Measurements from ENCODE around the gene CNTNAP5. TPM values are rescaled to one million over a fixed set of nuclear protein-coding genes. Genes with fewer than 3 reads are reported as not detected.

CNTNAP5 gene
- total and polyA plus RNA-seq, 9 of the 15 experiments (the other 6 are each of a cell fraction or from before 2014, with no cell fraction given), result not detected

DNA sequence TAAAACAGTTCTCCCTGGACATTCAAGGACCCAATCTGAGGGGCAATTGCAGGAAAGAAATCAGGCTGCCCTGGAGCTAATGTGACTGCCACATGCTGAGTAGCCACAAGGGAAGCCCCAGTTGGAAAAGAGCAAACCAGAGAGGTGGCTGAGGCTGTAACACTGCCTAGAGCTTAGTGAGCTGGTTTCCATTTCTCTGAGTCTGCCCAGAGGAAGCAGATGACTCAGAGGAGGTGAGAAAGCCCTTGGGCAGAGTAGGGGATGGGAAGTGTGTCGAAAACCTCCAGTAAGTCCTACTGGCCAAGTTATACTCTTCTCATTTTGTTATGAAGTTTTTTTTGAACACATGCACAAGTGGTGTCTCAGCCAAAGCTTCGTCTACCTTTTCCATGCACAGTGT is 753.0 kb downstream of the CNTNAP5 start (continued):
- no peak for TF ChIP-seq CHD2 (IDR thresholded peaks at IDR 0.05; ENCODE audit: low read depth, low read length)
- no peak for TF ChIP-seq SMAD1 (IDR thresholded peaks at IDR 0.05; ENCODE audit: low read depth, low read length, partially characterized antibody)

DNA sequence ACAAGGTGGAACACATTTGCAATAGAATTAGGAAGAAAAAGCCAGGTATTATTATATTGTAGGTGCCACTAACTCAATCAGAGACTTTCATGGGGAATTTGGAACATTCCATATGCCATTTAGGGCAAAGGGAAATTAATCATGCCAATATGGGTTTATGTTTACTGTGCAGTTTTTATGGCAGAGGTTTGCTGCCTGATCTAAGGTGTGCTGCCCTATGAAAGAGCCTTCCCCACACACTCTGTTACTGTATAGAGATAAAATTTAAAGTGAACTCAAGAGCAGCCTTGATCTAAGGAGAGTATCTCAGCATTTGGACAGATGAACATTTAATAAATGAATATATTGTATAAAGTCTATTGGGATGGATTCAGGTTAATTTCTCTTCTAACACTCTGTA is 771.6 kb downstream of the CNTNAP5 start:
- no peaks in the 10 kb centered on the region for H3K27me3 ChIP-seq (ENCODE audit: control insufficient read depth in 2 of 2, insufficient read depth in 2 of 2, low read length in 2 of 2)
- no peak overlapping the region for H3K9ac ChIP-seq (ENCODE audit: insufficient read depth in 1 of 2, low read depth in 2 of 2, low read length in 2 of 2)
- H3K9me1 ChIP-seq (ENCODE audit: control insufficient read depth, insufficient read depth, low read length), result no peaks in the 10 kb centered on the region
- H3K27ac ChIP-seq (ENCODE audit: extremely low read depth, low read depth, low read length), result no peak overlapping the region
- H3K4me3 ChIP-seq, result no peak overlapping the region
- ChIA-PET CTCF (ENCODE audit: low intra/inter-chr PET ratio) (no interaction called here), POLR2A (no interaction called here)
- in situ Hi-C loops (cut with MboI) (no loop called here), intact Hi-C loops (cut with micrococcal nuclease) (no loop called here)
- no peak overlapping the region for H3K4me2 ChIP-seq (ENCODE audit: insufficient read depth, low read length)
- DNase-seq (ENCODE audit: extremely low read depth in 1 of 4, low spot score in 3 of 4) (no peak), ATAC-seq (no peak), FAIRE-seq (no peak)
- no peaks in the 10 kb centered on the region for H3K36me3 ChIP-seq (ENCODE audit: control insufficient read depth, insufficient read depth, low read length)
- TF ChIP-seq FUS (optimal IDR thresholded peaks at IDR 0.05; ENCODE audit: low read depth, low read length) (no peak), NFE2L1 (tag; IDR thresholded peaks at IDR 0.05; ENCODE audit: borderline replicate concordance, low read depth) (no peak), PCBP1 (IDR thresholded peaks at IDR 0.05; ENCODE audit: low read depth, low read length, poor library complexity, severe bottlenecking) (no peak)
- no TSS peak for BruUV-seq (replicated peaks)
- no peaks in the 10 kb centered on the region; the same call in 1 of the 2 replicates for H3K9me3 ChIP-seq (replicated peaks; ENCODE audit: control insufficient read depth, insufficient read depth, low read depth, low read length)
- no peaks in the 10 kb centered on the region for H3K79me2 ChIP-seq (ENCODE audit: control insufficient read depth, insufficient read depth, low read length)
- H4K20me1 ChIP-seq (replicated peaks; ENCODE audit: control insufficient read depth, insufficient read depth, low read length), result no peaks in the 10 kb centered on the region
- no peaks in the 10 kb centered on the region for H3K4me1 ChIP-seq (replicated peaks in 1 of 2; ENCODE audit: control insufficient read depth in 2 of 2, insufficient read depth in 2 of 2, low read length in 2 of 2)
- H2AFZ ChIP-seq (ENCODE audit: low read depth, low read length), result no peak overlapping the region

DNA sequence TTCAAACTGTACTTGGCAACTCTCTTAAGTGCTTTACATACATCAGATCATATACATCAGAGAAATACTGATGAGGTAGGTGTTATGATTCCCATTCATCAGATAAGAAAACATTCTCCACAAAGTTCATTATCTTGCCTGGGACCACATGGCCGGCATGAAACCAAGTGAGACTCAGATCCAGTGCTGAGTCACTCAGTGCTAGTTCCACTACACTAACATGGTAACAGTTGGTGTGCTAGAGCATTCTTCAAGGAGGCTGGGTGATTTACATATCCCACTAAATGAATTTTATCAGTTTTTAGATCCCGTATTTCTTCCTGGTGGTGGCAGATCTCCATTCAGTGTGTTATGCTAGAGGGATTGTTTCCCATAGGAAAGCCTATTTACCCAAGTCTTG is 772.0 kb downstream of the CNTNAP5 start:
- Histone ChIP-seq H3K9ac (ENCODE audit: insufficient read depth in 1 of 2, low read depth in 2 of 2, low read length in 2 of 2) (no peak overlapping the region), H3K27me3 (ENCODE audit: control insufficient read depth in 2 of 2, insufficient read depth in 2 of 2, low read length in 2 of 2) (no peaks in the 10 kb centered on the region), H3K4me2 (ENCODE audit: insufficient read depth, low read length) (no peak overlapping the region), H3K36me3 (ENCODE audit: control insufficient read depth, insufficient read depth, low read length) (no peaks in the 10 kb centered on the region), H3K79me2 (ENCODE audit: control insufficient read depth, insufficient read depth, low read length) (no peaks in the 10 kb centered on the region), H3K4me3 (no peak overlapping the region), H3K9me1 (ENCODE audit: control insufficient read depth, insufficient read depth, low read length) (no peaks in the 10 kb centered on the region), H3K4me1 (replicated peaks in 1 of 2; ENCODE audit: control insufficient read depth in 2 of 2, insufficient read depth in 2 of 2, low read length in 2 of 2) (no peaks in the 10 kb centered on the region), H3K27ac (ENCODE audit: extremely low read depth, low read depth, low read length) (no peak overlapping the region), H3K9me3 (replicated peaks; ENCODE audit: control insufficient read depth, insufficient read depth, low read depth, low read length) (no peaks in the 10 kb centered on the region; the same call in 1 of the 2 replicates), H2AFZ (ENCODE audit: low read depth, low read length) (no peak overlapping the region), H4K20me1 (replicated peaks; ENCODE audit: control insufficient read depth, insufficient read depth, low read length) (no peaks in the 10 kb centered on the region)
- ATAC-seq, result no peak
- FAIRE-seq, result no peak
- intact Hi-C loops (cut with micrococcal nuclease) (no loop called here), in situ Hi-C loops (cut with MboI) (no loop called here)
- ChIA-PET CTCF (ENCODE audit: low intra/inter-chr PET ratio) (no interaction called here), POLR2A (no interaction called here)
- no TSS peak for BruUV-seq (replicated peaks)
- DNase-seq (ENCODE audit: extremely low read depth in 1 of 4, low spot score in 3 of 4), result no peak
- WGBS (ENCODE audit: insufficient coverage, low coverage, missing lambda C conversion rate), result 0% methylated on average over 2 of the region's 2 CpGs
- TF ChIP-seq, protein P1, sequence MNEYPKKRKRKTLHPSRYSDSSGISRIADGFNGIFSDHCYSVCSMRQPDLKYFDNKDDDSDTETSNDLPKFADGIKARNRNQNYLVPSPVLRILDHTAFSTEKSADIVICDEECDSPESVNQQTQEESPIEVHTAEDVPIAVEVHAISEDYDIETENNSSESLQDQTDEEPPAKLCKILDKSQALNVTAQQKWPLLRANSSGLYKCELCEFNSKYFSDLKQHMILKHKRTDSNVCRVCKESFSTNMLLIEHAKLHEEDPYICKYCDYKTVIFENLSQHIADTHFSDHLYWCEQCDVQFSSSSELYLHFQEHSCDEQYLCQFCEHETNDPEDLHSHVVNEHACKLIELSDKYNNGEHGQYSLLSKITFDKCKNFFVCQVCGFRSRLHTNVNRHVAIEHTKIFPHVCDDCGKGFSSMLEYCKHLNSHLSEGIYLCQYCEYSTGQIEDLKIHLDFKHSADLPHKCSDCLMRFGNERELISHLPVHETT (CRISPR knock-in tag; conservative IDR thresholded peaks at IDR 0.05 in 1 of 2, IDR thresholded peaks at IDR 0.05 in 1 of 2), result no peak
- TF ChIP-seq, protein P2, sequence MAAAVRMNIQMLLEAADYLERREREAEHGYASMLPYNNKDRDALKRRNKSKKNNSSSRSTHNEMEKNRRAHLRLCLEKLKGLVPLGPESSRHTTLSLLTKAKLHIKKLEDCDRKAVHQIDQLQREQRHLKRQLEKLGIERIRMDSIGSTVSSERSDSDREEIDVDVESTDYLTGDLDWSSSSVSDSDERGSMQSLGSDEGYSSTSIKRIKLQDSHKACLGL (CRISPR knock-in tag; IDR thresholded peaks at IDR 0.05; ENCODE audit: borderline replicate concordance, poor library complexity, severe bottlenecking), result no peak
- TF ChIP-seq, protein P3, sequence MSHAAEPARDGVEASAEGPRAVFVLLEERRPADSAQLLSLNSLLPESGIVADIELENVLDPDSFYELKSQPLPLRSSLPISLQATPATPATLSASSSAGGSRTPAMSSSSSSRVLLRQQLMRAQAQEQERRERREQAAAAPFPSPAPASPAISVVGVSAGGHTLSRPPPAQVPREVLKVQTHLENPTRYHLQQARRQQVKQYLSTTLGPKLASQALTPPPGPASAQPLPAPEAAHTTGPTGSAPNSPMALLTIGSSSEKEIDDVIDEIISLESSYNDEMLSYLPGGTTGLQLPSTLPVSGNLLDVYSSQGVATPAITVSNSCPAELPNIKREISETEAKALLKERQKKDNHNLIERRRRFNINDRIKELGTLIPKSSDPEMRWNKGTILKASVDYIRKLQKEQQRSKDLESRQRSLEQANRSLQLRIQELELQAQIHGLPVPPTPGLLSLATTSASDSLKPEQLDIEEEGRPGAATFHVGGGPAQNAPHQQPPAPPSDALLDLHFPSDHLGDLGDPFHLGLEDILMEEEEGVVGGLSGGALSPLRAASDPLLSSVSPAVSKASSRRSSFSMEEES (CRISPR knock-in tag; IDR thresholded peaks at IDR 0.05), result no peak

Data from K562 (cell line).